ENCODE data around the gene NUP98.

Gene NUP98

GRCh38 chr11:3797329-3798090 is at the start of gene NUP98:
TSS of gene NUP98 (minus strand) at chr11:3797554. CDS start at chr11:3782117, 15,437 bp downstream.
- peak; percentile 99 for DNase-seq (ENCODE audit: low spot score)

DNA sequence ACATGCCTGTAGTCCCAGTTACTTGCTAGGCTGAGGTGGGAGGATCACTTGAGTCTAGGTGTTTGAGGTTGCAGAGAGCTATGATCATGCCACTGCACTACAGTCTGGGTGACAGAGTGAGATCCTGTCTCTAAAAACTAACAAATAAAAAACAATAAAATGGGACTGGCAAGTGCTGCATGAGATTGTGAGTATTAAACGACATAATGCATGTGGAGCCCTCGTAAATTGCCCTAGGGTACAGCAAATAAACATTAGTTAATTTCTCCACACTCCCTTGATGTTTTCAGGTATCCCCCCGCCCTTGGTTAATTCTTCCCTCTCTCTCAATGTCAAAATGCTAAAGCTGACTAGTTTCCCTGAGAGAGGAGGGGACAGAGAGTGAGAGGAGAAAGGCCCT is 48.3 kb upstream of the NUP98 start:
- no peak for DNase-seq (ENCODE audit: low spot score)

DNA sequence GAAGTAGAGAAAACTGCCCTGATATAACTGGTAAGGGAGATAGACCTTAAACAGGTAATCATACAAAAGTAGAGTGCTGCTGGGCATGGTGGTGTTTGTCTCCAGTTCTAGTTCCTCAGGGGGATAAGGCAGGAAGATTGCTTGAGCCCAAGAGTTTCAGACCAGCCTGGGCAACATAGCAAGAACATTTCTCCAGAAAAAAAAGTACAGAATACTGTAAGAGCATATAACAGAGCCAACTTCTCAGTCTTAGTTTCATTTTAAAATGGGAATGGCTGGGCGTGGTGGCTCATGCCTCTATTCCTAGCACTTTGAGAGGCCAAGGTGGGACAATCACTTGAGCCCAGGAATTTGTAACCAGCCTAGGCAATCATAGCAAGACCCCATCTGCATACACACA is 47.9 kb upstream of the NUP98 start:
- DNase-seq (ENCODE audit: low spot score), result no peak

DNA sequence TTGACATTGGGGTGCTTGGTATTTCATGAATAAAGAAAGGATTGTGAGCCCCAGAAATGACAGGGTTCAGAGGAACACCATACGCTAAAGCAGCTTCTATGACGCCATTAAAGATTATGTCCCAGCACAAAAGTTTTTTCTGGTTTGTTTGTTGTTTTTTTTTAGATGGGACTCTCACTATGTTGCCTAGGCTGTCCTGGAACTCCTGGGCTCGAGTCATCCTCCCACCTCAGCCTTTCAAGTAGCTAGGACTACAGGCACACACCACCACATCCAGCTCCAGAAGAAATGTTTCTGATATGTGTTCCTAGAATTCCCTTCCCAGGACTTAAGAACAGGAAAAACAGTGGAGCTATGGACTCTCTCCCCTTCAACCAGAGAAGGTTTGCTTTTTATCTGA is 46.0 kb upstream of the NUP98 start:
- no peak for DNase-seq (ENCODE audit: low spot score)

DNA sequence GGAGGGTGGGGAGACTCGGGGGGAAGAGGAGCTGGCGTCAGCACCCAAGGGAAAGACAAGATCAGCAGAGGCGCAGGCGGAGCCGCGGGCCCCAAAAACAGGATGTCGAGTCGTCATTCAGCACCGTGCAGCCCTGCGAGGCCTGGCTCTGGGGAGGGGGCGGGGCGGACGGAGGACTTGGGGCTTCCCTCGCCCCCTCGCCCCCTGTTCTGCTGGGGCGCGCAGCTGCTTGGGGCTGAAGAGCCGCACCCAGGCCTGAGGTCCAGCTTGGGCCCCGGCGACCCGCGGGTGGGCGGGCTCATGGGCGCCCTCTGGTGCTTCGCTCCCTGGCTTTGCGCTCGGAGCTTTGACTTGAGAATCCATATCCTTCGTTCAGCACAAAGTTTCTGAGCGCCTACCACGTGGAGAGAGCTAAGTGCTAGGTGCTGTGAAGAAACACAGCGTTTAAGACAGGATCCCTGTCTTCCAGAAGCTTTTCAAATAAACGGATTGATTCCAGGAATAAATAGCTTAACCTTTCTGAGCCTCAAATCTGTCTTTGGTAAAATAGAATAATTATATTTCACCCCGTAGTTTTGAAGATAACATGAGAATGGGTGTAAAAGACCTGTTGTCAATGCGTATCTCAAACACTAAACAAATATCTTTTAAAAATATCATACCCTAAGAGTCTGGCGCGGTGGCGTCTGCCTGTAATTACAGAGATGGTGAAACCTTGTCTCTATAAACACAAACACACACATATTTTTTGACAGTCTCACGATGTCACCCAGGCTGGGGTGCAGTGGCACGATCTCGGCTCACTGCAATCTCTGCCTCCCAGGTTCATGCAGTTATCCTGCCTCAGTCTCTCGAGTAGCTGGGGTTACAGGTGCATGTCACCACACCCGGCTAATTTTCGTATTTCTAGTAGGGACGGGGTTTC is 44.3 kb upstream of the NUP98 start:
- DNase-seq (ENCODE audit: low spot score), result peak; percentile 86

- DNase-seq (ENCODE audit: low spot score), result peak; percentile 91
Measured at GRCh38 chr11:3840870-3841425, 43.6 kb upstream of the NUP98 start, which contains the start of gene RHOG. TSS of gene RHOG (minus strand) at chr11:3840959. CDS start at chr11:3828138, 12,821 bp downstream.

- DNase-seq (ENCODE audit: low spot score), result peak; percentile 45
Measured at GRCh38 chr11:3840004-3840869, 42.9 kb upstream of the NUP98 start.

DNA sequence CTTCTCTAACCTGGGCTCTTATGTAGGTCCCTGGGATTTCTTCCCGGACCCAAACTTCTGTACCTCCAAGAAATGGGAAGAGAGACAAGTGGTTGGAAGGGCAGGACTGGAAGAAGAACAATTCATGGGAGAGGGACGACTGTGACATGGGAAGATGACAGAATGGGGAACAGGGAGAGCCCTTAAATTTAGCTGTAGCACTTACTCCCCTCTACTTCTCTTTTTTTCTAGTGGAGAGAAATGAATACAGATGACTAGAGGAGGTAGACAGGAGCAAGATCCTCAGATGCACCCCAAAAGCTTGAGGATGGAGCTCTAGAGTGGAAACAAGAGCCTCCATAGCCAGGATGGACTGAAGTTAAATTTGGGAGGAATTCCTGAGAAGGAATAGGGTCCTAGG is 41.1 kb upstream of the NUP98 start:
- DNase-seq (ENCODE audit: low spot score), result no peak

GRCh38 chr11:3837793-3838192 is 40.4 kb upstream of the NUP98 start:
- DNase-seq (ENCODE audit: low spot score), result no peak

- DNase-seq (ENCODE audit: low spot score), result no peak
Measured at GRCh38 chr11:3836903-3837302, 39.5 kb upstream of the NUP98 start.

DNA sequence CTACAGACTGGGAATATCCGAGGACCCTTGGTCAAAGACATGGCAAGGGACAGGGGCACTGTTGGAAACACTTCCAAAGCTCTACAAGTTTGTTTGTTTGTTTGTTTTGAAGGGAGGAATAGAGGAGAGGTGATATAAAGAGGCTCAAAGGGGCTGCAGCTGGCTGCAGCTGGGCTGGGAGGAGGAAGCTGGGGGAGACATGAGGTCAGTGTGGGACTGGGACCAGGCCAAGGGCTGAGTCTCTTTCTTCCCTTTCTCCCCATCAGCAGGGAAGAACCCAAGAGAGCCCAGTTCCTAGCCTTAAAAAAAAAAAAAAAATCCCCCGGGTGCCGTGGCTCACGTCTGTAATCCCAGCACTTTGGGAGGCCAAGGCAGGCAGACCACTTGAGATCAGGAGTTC is 38.4 kb upstream of the NUP98 start:
- DNase-seq (ENCODE audit: low spot score), result no peak

GRCh38 chr11:3834664-3835461 is 37.5 kb upstream of the NUP98 start:
- no peak for DNase-seq (ENCODE audit: low spot score)

GRCh38 chr11:3834349-3834663 is 37.0 kb upstream of the NUP98 start:
- no peak for DNase-seq (ENCODE audit: low spot score)

GRCh38 chr11:3833449-3833848 is 36.1 kb upstream of the NUP98 start:
- no peak for DNase-seq (ENCODE audit: low spot score)

GRCh38 chr11:3832816-3833215 is 35.5 kb upstream of the NUP98 start:
- DNase-seq (ENCODE audit: low spot score), result no peak

- DNase-seq (ENCODE audit: low spot score), result no peak
Measured at GRCh38 chr11:3831378-3832239, 34.3 kb upstream of the NUP98 start.

- no peak for DNase-seq (ENCODE audit: low spot score)
Measured at GRCh38 chr11:3830730-3831129, 33.4 kb upstream of the NUP98 start.

- DNase-seq (ENCODE audit: low spot score), result no peak
Measured at GRCh38 chr11:3830088-3830487, 32.7 kb upstream of the NUP98 start.

- no peak for DNase-seq (ENCODE audit: low spot score)
Measured at GRCh38 chr11:3827434-3828186, 30.3 kb upstream of the NUP98 start.

Data from germinal center (tissue), 1 donor.